B cell (primary cell): ENCODE results near the gene INSIG1. TPM values are rescaled to one million over a fixed set of nuclear protein-coding genes. Genes with fewer than 3 reads are reported as not detected.

Source experiments
- ATAC-seq: fragments of 200-7000 bp; cut with Tn5 transposase; one replicate; pipeline ENCODE4 v1.10.0; 2021; ENCODE audit warnings: low read depth, mild to moderate bottlenecking, moderate number of reproducible peaks, moderate library complexity
- CTCF ChIA-PET: fragments of 350-600 bp; sonication (Branson Sonifier 250); formaldehyde crosslinking; loops from one replicate; lab custom pipeline; 2021; ENCODE audit warnings: antibody characterized with exemption, inconsistent platforms; lab: Charles Lee
- POLR2A ChIA-PET: fragments of 350-600 bp; sonication (Branson Sonifier 250); formaldehyde crosslinking; loops from one replicate; lab custom pipeline; 2021; ENCODE audit warnings: antibody characterized with exemption; lab: Charles Lee
- DNase-seq: peaks from one replicate; pipeline ENCODE4 v3.0.0; 2013
- H2AFZ ChIP-seq: 2 replicates; pipeline ENCODE4 v1.6.1; 2012; ENCODE audit warnings: mild to moderate bottlenecking, low read depth, low read length; ENCODE audit not compliant: insufficient read depth, poor library complexity, severe bottlenecking
- H3K27ac ChIP-seq, 2 donors: 1 replicate in 1 of 2; 2 replicates in 1 of 2; pipeline ENCODE4 v1.5.1; 2012 to 2013; ENCODE audit warnings: low read length in 2 of 2, mild to moderate bottlenecking in 2 of 2, moderate library complexity in 1 of 2
- H3K27me3 ChIP-seq, 4 experiments: fragments of 200-600 bp in 1 of 4; sonication (generic) in 1 of 4; replicated peaks in 1 of 4; 1 replicate in 2 of 4; 2 replicates in 2 of 4; pipeline versions ENCODE4 v1.6.1 to v1.7.0; 2013 to 2016; ENCODE audit warnings: low read length in 3 of 4, mild to moderate bottlenecking in 2 of 4, mixed read lengths in 1 of 4, moderate library complexity in 1 of 4; ENCODE audit not compliant: insufficient read depth in 4 of 4, control insufficient read depth in 3 of 4; ENCODE audit errors: control extremely low read depth in 1 of 4
- H3K36me3 ChIP-seq, 2 experiments: replicated peaks in 1 of 2; 1 replicate in 1 of 2; 2 replicates in 1 of 2; pipeline versions ENCODE4 v1.6.1 to v1.7.1; 2013; ENCODE audit warnings: low read length in 1 of 2; ENCODE audit not compliant: insufficient read depth in 2 of 2, control insufficient read depth in 1 of 2; ENCODE audit errors: control extremely low read depth in 1 of 2, extremely low read depth in 1 of 2
- H3K4me1 ChIP-seq, 2 donors: fragments of 200-600 bp in 1 of 2; sonication (generic) in 1 of 2; 1 replicate in 1 of 2; 2 replicates in 1 of 2; pipeline versions ENCODE4 v1.5.1 to v1.6.1; 2013 to 2017; ENCODE audit warnings: low read length in 2 of 2; ENCODE audit not compliant: control insufficient read depth in 2 of 2, insufficient read depth in 2 of 2
- H3K4me2 ChIP-seq: replicated peaks from 2 replicates; pipeline ENCODE3; 2012; ENCODE audit warnings: mild to moderate bottlenecking, low read depth, low read length; ENCODE audit not compliant: poor library complexity, severe bottlenecking
- H3K4me3 ChIP-seq, 5 experiments: fragments of 200-600 bp in 1 of 5; sonication (generic) in 1 of 5; 1 replicate in 3 of 5; 2 replicates in 2 of 5; pipeline versions ENCODE4 v1.5.1 to v1.7.0; 2011 to 2016; ENCODE audit warnings: low read length in 4 of 5, mild to moderate bottlenecking in 4 of 5, low read depth in 2 of 5, control low read depth in 1 of 5, moderate library complexity in 1 of 5; ENCODE audit not compliant: insufficient read depth in 1 of 5; ENCODE audit errors: control extremely low read depth in 1 of 5, extremely low read depth in 1 of 5
- H3K79me2 ChIP-seq: fragments of 200-600 bp; sonication (generic); one replicate; pipeline ENCODE4 v1.6.0; 2016; ENCODE audit warnings: low read length; ENCODE audit not compliant: control insufficient read depth, insufficient read depth
- H3K9ac ChIP-seq: fragments of 200-600 bp; sonication (generic); 2 replicates; pipeline ENCODE4 v1.6.1; 2017; ENCODE audit warnings: mild to moderate bottlenecking, low read length, moderate library complexity
- H3K9me3 ChIP-seq, 3 donors: one replicate each; pipeline versions ENCODE4 v1.6.1 to v1.7.1; 2013; ENCODE audit warnings: low read length in 2 of 3; ENCODE audit not compliant: control insufficient read depth in 2 of 3, insufficient read depth in 1 of 3; ENCODE audit errors: control extremely low read depth in 1 of 3
- H4K20me1 ChIP-seq: 2 replicates; pipeline ENCODE4 v1.6.0; 2012; ENCODE audit warnings: mild to moderate bottlenecking, low read length; ENCODE audit not compliant: insufficient read depth, control insufficient read depth, poor library complexity, severe bottlenecking
- H3K27ac Mint-ChIP-seq: one replicate; pipeline ENCODE4 v1.8.0; 2021; ENCODE audit warnings: mixed read lengths
- H3K27me3 Mint-ChIP-seq: one replicate; pipeline ENCODE4 v1.8.0; 2021; ENCODE audit warnings: mixed read lengths
- H3K4me1 Mint-ChIP-seq: one replicate; pipeline ENCODE4 v1.8.0; 2021; ENCODE audit warnings: mixed read lengths
- H3K4me3 Mint-ChIP-seq: one replicate; pipeline ENCODE4 v1.8.0; 2021; ENCODE audit warnings: mixed read lengths
- H3K9me3 Mint-ChIP-seq: one replicate; pipeline ENCODE4 v1.8.0; 2022; ENCODE audit warnings: mixed read lengths; ENCODE audit not compliant: insufficient read depth
- EZH2 ChIP-seq: IDR thresholded peaks from 2 replicates; pipeline ENCODE4 v1.6.1; 2012; ENCODE audit warnings: borderline replicate concordance, low read depth, mild to moderate bottlenecking, moderate library complexity, low read length; ENCODE audit not compliant: insufficient read depth, poor library complexity, severe bottlenecking
- WGBS: methylation state at CpG from one replicate; pipeline ENCODE4 v1.1.5; 2013; ENCODE audit warnings: missing lambda C conversion rate; ENCODE audit not compliant: insufficient coverage; 5-methylcytosine and 5-hydroxymethylcytosine counted together
- intact Hi-C: fragments of 100-400 bp; cut with micrococcal nuclease; formaldehyde crosslinking; loops from one replicate; pipeline ENCODE4 v1.10.0; 2022
- polyA plus RNA-seq: library from polyadenylated mRNA; depleted of rRNA; stranded (reverse); fragments of >200 nt; gene quantifications from 2 replicates; pipeline ENCODE4 v1.2.3, GENCODE V29; 2012
- total RNA-seq, 2 donors: library from RNA; stranded (reverse); fragments of 120-200 nt in 1 of 2; gene quantifications; 1 replicate in 1 of 2; 2 replicates in 1 of 2; pipeline versions ENCODE4 v1.2.3 to v1.2.4, GENCODE V29; 2013 to 2022
- TF ChIP-seq, protein P1 (sequence below): fragments of 200-600 bp; IDR thresholded peaks from one replicate; pipeline ENCODE4 v1.8.0; 2022; ENCODE audit warnings: antibody characterized with exemption, mild to moderate bottlenecking

Gene INSIG1
- total and polyA plus RNA-seq, 2 donors (not counting 1 experiment from before 2014, with no cell fraction given): 32.2 to 56.2 TPM

DNA sequence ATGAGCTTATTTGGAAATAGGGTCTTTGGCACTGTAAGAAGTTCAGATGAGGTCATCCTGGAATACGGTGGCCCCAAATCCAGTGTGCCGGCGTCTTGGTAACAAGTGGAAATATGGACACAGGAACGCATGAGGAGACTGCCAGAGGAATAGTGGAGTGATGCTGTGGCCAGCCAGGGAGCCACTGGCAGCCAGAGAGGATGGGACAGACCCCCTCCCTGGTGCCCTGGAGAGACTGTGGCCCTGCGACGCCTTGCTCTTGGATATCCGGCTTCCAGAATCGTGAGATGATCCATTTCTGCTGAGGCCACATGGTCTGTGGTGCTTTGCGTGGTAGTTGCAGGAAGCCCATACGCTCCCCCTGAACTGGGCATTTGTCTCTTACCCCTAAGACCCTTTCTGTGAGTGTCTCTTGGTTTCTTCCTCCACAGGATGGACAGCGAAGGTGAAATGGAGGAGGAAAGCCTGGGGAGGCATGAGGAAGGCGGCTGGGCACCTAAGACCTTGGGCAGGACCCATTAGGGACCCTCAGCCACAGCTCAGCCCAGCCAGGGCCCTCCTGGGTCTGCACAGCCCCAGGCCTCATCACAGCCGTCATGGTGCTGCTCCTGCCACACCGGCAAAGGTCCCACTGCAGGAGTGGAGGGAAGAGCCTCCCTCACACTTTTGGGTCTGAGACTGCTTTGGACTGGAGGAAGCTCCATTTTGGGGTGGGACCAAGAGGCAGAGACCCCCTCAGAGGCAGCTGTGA, 53.6 kb downstream of the INSIG1 start:
- H3K9me3 ChIP-seq: peaks cover 0 to 7% (median 0%) of the 10 kb centered on the region in 3 donors
- Mint-ChIP-seq H3K4me1 (no peaks in the 10 kb centered on the region), H3K27me3 (peaks cover 14% of the 10 kb centered on the region), H3K9me3 (no peaks in the 10 kb centered on the region), H3K27ac (no peak overlapping the region), H3K4me3 (no peak overlapping the region)
- intact Hi-C loops: no loop called here
- H3K36me3 ChIP-seq: no peaks in the 10 kb centered on the region
- H3K4me3 ChIP-seq: no peak overlapping the region
- H3K9ac ChIP-seq: no peak overlapping the region
- ATAC-seq (no peak), DNase-seq (no peak)
- ChIA-PET POLR2A (no interaction called here), CTCF (interaction anchor here (1.3 kb wide), 1 partner anchor 343 kb away, joined by 3 read pairs; no protein-coding TSS in a partner anchor)
- no peaks in the 10 kb centered on the region for H4K20me1 ChIP-seq
- TF ChIP-seq, protein P1, sequence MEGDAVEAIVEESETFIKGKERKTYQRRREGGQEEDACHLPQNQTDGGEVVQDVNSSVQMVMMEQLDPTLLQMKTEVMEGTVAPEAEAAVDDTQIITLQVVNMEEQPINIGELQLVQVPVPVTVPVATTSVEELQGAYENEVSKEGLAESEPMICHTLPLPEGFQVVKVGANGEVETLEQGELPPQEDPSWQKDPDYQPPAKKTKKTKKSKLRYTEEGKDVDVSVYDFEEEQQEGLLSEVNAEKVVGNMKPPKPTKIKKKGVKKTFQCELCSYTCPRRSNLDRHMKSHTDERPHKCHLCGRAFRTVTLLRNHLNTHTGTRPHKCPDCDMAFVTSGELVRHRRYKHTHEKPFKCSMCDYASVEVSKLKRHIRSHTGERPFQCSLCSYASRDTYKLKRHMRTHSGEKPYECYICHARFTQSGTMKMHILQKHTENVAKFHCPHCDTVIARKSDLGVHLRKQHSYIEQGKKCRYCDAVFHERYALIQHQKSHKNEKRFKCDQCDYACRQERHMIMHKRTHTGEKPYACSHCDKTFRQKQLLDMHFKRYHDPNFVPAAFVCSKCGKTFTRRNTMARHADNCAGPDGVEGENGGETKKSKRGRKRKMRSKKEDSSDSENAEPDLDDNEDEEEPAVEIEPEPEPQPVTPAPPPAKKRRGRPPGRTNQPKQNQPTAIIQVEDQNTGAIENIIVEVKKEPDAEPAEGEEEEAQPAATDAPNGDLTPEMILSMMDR: no peak
- no peak for TF ChIP-seq EZH2
- no peak overlapping the region for H2AFZ ChIP-seq
- no peaks in the 10 kb centered on the region for H3K79me2 ChIP-seq
- no peaks in the 10 kb centered on the region for H3K4me1 ChIP-seq
- H3K27ac ChIP-seq: no peak overlapping the region
- 96% methylated on average over 9 of the region's 14 CpGs for WGBS
- no peak overlapping the region for H3K4me2 ChIP-seq
- H3K27me3 ChIP-seq: peaks cover 0 to 32% (median 4%) of the 10 kb centered on the region in 4 experiments

GRCh38 chr7:155352076-155352752, 54.5 kb downstream of the INSIG1 start:
- POLR2A ChIA-PET: no interaction called here
- 93% methylated on average over 20 of the region's 21 CpGs for WGBS
- Histone ChIP-seq H3K4me2 (no peak overlapping the region), H3K9me3 (peaks cover 0 to 7% (median 0%) of the 10 kb centered on the region in 3 donors), H3K4me3 (no peak overlapping the region), H3K79me2 (no peaks in the 10 kb centered on the region), H2AFZ (no peak overlapping the region), H3K4me1 (no peaks in the 10 kb centered on the region), H4K20me1 (no peaks in the 10 kb centered on the region), H3K27ac (no peak overlapping the region), H3K36me3 (no peaks in the 10 kb centered on the region), H3K27me3 (peaks cover 0 to 29% (median 7%) of the 10 kb centered on the region in 4 experiments), H3K9ac (no peak overlapping the region)
- Mint-ChIP-seq H3K4me1 (no peaks in the 10 kb centered on the region), H3K9me3 (no peaks in the 10 kb centered on the region), H3K27me3 (peaks cover 16% of the 10 kb centered on the region), H3K27ac (no peak overlapping the region), H3K4me3 (no peak overlapping the region)
- TF ChIP-seq, protein P1: no peak
- TF ChIP-seq EZH2: no peak
- DNase-seq (no peak), ATAC-seq (no peak)
- CTCF ChIA-PET: interaction anchor here (1.3 kb wide), 1 partner anchor 344 kb away, joined by 3 read pairs; no protein-coding TSS in a partner anchor
- intact Hi-C loops: no loop called here
